Breast epithelium (tissue), 3 donors: ENCODE data around the gene TIMM22.

Experiments
- POLR2A ChIP-seq: fragments of 450-650 bp; IDR thresholded peaks from one replicate; pipeline ENCODE4 v1.6.1; 2016; ENCODE audit warnings: antibody characterized with exemption, mild to moderate bottlenecking, moderate library complexity
- TF ChIP-seq, protein P1 (sequence below), 3 donors: fragments of 450-650 bp; IDR thresholded peaks; one replicate each; pipeline ENCODE4 v1.5.1; 2016 to 2017; ENCODE audit warnings: antibody characterized with exemption in 3 of 3, mild to moderate bottlenecking in 3 of 3, moderate library complexity in 3 of 3

DNA sequence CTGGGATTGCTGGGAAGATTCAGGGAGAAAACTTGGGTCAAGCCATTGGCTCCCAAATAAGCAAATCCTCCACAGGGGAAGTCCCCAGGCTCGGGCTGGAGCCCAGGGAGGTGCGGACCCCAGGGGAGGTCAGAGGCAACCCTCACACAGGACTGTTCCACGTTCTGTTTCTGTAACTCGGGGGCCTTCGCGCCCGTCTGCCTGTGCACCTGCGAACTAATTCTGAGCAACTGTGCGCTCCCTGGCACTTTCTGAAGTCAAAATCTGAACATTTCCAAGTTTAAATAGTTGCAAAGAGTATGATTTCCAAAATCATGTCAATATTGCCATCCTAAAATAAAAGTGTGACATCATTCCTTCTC lies 16.8 kb downstream of the TIMM22 start:
- TF ChIP-seq, protein P1, sequence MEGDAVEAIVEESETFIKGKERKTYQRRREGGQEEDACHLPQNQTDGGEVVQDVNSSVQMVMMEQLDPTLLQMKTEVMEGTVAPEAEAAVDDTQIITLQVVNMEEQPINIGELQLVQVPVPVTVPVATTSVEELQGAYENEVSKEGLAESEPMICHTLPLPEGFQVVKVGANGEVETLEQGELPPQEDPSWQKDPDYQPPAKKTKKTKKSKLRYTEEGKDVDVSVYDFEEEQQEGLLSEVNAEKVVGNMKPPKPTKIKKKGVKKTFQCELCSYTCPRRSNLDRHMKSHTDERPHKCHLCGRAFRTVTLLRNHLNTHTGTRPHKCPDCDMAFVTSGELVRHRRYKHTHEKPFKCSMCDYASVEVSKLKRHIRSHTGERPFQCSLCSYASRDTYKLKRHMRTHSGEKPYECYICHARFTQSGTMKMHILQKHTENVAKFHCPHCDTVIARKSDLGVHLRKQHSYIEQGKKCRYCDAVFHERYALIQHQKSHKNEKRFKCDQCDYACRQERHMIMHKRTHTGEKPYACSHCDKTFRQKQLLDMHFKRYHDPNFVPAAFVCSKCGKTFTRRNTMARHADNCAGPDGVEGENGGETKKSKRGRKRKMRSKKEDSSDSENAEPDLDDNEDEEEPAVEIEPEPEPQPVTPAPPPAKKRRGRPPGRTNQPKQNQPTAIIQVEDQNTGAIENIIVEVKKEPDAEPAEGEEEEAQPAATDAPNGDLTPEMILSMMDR (IDR thresholded peaks at IDR 0.05), result no peak
- no peak for TF ChIP-seq POLR2A
